COLO668 (cell line): ENCODE results near the gene DSEL.

Experiments
- DNase-seq: peaks from one replicate; lab custom pipeline; 2025; ENCODE audit not compliant: unreplicated experiment; lab: John Stamatoyannopoulos, UW

The DSEL gene

DNA sequence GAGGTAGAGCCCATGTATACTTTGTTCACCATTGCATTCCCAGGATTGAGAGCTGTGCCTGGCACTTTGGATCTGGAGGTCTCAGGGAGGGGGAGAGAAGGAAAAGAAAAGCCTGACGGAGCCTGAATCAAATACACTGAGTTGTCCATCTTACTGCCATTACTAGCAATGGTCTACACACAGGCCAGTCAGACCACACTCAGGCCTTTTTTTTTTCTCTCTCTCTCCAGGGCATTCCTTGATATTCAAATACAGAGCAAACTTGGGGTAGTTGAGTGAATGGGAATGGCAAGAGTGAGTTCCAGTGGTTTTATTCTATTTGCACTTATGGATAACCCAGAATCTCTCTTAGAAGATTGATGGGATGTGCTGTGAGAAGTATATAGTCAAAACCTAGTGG, 11.8 kb downstream of the DSEL start:
- DNase-seq, result no peak

DNA sequence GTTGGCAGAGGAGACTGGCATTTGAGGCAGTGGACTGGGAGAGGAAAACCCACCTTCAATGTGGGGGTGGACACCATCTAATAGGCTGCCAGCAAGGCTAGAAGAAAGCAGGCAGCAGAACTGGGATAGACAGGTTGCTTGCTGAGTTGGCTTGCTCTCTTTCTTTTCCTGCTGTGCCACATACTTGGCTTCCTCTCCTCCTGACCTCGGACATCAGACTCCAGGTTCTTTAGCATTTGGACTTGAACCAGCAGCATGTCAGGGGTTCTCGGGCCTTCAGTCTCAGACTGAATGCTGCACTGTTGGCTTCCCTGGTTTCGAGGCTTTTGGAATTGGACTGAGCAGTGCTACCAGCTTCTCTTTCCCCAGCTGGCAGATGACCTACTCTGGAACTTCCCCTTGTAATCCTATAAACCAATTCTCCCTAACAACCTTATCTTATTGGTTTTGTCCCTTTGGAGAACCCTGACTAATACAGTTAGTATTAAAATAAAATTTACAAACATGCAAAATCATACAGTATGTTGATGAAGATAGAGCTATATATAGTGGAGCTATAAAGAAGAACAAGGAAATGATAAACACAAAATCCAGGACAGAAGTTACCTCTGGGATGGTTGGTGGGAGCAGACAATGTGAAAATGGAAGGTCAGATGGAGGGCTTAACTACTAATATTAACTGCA, 15.9 kb downstream of the DSEL start:
- no peak for DNase-seq

GRCh38 chr18:67496469-67496868, 20.1 kb downstream of the DSEL start:
- DNase-seq, result no peak

DNA sequence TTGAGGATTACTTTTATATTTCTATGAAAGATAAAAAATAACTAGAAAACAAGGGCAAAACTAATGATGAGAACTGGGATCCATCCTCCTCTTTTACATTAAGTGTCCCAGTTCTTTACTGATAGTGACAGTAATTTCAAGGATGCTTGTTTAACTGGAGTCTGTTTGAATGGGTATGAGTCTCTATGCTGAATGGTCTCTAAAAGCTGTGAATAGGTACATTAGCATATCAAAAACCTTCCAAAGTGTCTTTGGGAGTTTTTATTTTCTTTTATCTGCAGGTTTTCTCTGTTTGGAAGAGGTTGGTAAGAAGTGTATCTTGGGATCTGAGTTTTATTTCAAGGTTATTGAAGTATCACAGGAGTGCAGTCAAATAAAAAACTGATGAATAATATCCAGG, 30.0 kb downstream of the DSEL start:
- no peak for DNase-seq

GRCh38 chr18:67485655-67486054, 30.9 kb downstream of the DSEL start:
- no peak for DNase-seq

GRCh38 chr18:67484458-67484857, 32.1 kb downstream of the DSEL start:
- DNase-seq, result no peak

DNA sequence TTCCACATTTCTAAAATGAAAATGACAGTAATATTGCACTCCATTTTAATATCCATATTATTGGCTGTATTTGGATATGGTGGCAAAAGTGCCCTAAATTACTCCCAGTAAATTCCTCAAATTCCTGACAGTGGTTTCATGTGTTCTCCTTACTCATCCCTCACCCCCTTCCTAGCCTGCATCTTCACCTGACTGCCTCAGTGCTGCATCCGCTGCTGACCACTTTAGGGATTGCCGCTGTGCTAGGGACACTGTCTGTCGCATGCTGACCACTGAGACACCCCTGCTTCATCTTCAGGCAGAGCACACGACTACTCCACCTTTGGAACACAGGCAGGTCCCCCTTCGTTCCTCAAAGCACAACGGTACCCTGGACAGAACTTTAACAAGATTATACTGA, 32.6 kb downstream of the DSEL start:
- DNase-seq, result no peak

DNA sequence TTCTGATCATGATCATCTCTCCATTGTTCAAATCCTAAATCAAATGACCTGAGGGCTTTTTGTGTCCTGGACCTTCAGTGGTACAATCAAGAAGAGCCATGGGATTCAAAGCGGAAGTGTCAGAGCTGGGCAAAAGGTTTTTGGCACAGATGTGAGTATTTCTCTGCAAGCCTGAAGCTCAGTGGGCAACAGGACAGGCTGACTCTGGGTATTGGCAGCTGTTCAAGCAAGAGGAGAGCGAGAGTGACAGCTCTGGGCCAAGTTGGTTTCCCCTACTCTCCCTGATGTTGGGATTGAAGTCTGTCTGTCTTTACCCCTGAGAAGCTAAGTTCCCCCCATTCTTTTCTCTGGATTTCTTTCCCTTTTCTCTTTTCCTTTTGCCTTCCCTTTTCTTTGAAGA, 33.3 kb downstream of the DSEL start:
- no peak for DNase-seq

GRCh38 chr18:67478249-67478648, 38.3 kb downstream of the DSEL start:
- DNase-seq, result no peak

DNA sequence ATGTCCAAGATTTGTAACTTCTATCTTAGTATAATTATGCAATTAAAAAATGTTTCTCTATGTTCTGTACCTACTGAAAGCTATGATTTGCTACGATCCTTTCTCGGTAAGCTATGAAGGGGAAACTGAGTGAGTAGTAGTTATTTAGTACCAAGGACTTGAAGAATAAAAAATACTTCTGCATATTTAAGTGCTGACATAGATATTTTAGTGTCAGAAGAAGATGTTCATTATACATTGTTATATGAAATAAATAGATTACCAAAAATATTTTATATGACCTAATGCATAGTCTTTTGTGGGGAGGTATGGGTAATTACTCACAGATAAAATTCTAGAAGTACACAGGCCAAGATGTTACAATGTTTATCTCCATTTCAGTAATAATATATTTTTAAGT, 39.0 kb downstream of the DSEL start:
- DNase-seq, result no peak

- DNase-seq, result no peak
These were observed 39.9 kb downstream of the DSEL start for GRCh38 chr18:67476585-67476984.

DNA sequence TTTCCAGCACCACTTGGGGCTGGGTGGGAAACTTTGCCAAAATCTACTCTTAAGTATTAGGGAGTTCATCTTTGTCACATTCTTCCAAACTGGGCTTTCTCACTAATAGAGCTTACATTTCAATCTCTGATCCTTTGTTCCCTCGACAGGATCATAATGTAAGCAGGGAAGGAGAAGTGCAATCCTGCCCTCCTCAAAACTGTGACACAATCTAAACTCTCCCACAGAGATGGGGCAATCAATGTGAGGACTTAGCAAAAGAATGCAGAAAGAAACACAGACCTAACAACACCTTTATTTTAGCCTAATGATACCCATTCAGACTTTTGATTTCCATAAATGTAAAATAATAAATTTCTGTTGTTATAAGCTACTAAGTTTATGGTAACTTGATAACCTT, 40.8 kb downstream of the DSEL start:
- DNase-seq, result no peak

GRCh38 chr18:67468038-67468437, 48.5 kb downstream of the DSEL start:
- DNase-seq, result no peak

GRCh38 chr18:67467188-67467587, 49.3 kb downstream of the DSEL start:
- no peak for DNase-seq

DNA sequence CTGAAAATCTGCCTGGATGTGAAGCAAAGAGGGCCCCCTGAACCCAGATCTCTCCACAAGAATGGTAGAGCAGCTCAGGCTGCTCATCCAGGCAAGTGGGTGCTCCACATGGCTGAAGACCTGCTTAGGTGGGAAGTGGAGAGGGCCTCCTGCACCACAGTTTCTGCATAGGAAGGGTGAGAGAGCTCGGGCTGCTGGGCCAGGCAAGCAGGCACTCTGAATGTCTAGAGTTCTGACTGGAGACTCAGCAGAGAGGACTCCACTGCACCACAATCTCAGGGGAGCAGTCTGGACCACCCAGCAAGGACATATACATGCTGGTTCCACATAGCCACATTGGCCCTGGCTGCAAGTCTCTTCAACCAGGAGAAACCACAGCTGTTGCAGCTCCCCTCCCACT, 52.0 kb downstream of the DSEL start:
- DNase-seq, result no peak

DNA sequence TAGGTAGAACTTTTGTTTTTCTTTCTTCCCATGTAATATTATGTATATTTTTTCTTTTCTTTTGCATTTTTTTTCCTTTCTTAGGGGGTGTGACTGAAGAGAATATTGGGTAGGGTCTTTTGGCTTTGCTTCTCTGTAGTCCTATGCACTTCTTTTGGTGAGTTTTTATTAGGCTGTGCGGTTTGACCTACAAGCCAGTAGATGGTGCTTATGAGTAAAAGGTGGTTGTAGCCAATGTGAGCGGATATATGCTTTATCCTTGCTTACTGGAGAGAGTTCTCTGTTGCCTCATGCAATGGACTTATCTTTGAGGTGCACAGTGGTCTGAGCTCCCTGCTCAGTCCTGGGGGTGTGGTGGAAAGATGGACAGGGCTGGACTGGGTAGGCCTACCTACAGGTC, 52.7 kb downstream of the DSEL start:
- DNase-seq, result no peak

GRCh38 chr18:67456711-67457110, 59.8 kb downstream of the DSEL start:
- no peak for DNase-seq
